Lower leg skin (tissue), 4 donors: ENCODE data around the gene EHF. TPM values are rescaled to one million over a fixed set of nuclear protein-coding genes. Genes with fewer than 3 reads are reported as not detected.
"Not testable (repeated sequence)": the region's sequence is repeated elsewhere in the genome, so short reads cannot be mapped to it uniquely, and the experiment has no call there.

Source experiments
- DNase-seq, 2 donors: peaks; one replicate each; pipeline ENCODE4 v3.0.0-alpha.2; 2019; ENCODE audit warnings: low spot score in 2 of 2
- H3K4me3 ChIP-seq: fragments of 200-600 bp; sonication (generic); 2 replicates; pipeline ENCODE4 v1.5.1; 2017; ENCODE audit warnings: mild to moderate bottlenecking, low read depth; ENCODE audit not compliant: poor library complexity, severe bottlenecking
- CTCF ChIP-seq, 3 donors: fragments of 450-650 bp; IDR thresholded peaks; one replicate each; pipeline ENCODE4 v1.5.1; 2016; ENCODE audit warnings: antibody characterized with exemption in 3 of 3, mild to moderate bottlenecking in 3 of 3, moderate library complexity in 2 of 3
- POLR2A ChIP-seq, 2 donors: fragments of 450-650 bp; IDR thresholded peaks; one replicate each; pipeline ENCODE4 v1.6.1; 2016 to 2017; ENCODE audit warnings: antibody characterized with exemption in 2 of 2, mild to moderate bottlenecking in 1 of 2, moderate library complexity in 1 of 2
- WGBS, 2 donors: methylation state at CpG; one replicate each; pipeline ENCODE4 v1.1.5; 2018; 5-methylcytosine and 5-hydroxymethylcytosine counted together
- intact Hi-C: fragments of 100-400 bp; cut with DNase I; formaldehyde crosslinking; loops from one replicate; pipeline ENCODE4 v1.15.0; 2023; ENCODE audit warnings: low total_unique reads
- total RNA-seq, 4 donors: library from RNA; depleted of rRNA; stranded (reverse); fragments of >200 nt; gene quantifications; one replicate each; pipeline ENCODE4 v1.1.0, GENCODE V29; 2016

The EHF gene
- total RNA-seq, 4 donors from 2014 or later, result 58.2 to 130 (median 86.3) TPM

- DNase-seq, result no peak
- H3K4me3 ChIP-seq, result no peak overlapping the region
- WGBS, 2 donors, result 81 to 90% methylated on average over 5 of the region's 5 CpGs
- TF ChIP-seq POLR2A (IDR thresholded peaks at IDR 0.05), result no peak
- TF ChIP-seq CTCF (IDR thresholded peaks at IDR 0.05), result no peak
- intact Hi-C loops, result no loop called here
Observed at GRCh38 chr11:34680918-34681586, 60.2 kb downstream of the EHF start.

DNA sequence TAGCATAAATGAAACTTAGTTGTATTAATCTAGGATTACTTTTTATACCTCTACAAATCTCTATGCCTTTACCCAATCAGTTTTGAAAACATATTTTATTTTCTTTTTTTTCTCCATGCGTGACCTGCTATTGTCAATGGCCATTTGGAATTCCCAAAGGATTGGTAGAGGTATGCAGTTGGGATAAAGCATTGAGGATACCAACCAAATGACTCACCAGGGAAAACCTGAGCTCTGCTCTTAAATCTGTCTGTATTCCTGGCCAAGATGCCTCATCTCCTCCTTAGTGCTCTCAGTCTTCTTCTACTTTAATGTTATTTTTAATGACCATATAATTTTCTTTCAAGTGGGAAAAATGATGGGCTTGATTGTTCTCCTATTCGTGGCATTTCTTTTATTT is 61.9 kb downstream of the EHF start:
- no peak for DNase-seq
- no peak overlapping the region for H3K4me3 ChIP-seq
- no peak for TF ChIP-seq POLR2A (IDR thresholded peaks at IDR 0.05)
- no peak for TF ChIP-seq CTCF (IDR thresholded peaks at IDR 0.05)
- 75 to 81% methylated on average over 2 of the region's 2 CpGs for WGBS, 2 donors
- intact Hi-C loops, result no loop called here

DNA sequence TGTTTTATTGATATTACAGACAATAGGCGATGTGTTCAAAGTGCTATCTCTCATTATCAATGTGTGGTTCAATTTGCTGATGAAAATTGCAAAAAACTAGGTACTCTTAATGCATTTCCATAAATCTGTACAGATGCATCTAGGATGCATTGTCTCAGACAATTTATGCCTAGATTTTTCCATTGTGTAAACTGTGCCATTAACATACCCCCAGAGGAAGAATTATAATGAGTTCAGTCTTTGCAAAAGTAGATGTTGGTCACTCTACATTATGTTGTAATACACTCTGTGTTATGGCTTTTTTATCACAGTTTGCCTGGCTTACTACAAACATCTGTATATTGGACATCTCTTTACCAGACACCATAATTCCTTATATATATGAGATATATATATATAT is 62.5 kb downstream of the EHF start:
- TF ChIP-seq CTCF (IDR thresholded peaks at IDR 0.05) (no peak), POLR2A (IDR thresholded peaks at IDR 0.05) (no peak)
- H3K4me3 ChIP-seq, result no peak overlapping the region
- 91 to 93% methylated on average over 1 of the region's 1 CpG for WGBS, 2 donors
- intact Hi-C loops, result no loop called here
- no peak for DNase-seq

- no peak for TF ChIP-seq POLR2A (IDR thresholded peaks at IDR 0.05)
- TF ChIP-seq CTCF (IDR thresholded peaks at IDR 0.05), result no peak
- DNase-seq, result no peak
- intact Hi-C loops, result no loop called here
- 94% methylated on average over 2 of the region's 2 CpGs for WGBS, 2 donors
- H3K4me3 ChIP-seq, result no peak overlapping the region
Observed at GRCh38 chr11:34685864-34686263, 65.0 kb downstream of the EHF start.

- intact Hi-C loops, H3K4me3 ChIP-seq, DNase-seq: not testable (repeated sequence)
- 85 to 94% methylated on average over 18 to 20 of the region's 26 CpGs for WGBS, 2 donors
Observed at GRCh38 chr11:34692299-34692698, 71.4 kb downstream of the EHF start.

- intact Hi-C loops, result no loop called here
- no peak overlapping the region for H3K4me3 ChIP-seq
- TF ChIP-seq POLR2A (IDR thresholded peaks at IDR 0.05) (no peak), CTCF (IDR thresholded peaks at IDR 0.05) (no peak)
- DNase-seq, result no peak
Observed at GRCh38 chr11:34696862-34697261, 76.0 kb downstream of the EHF start.
